ENCODE measurements around the gene TMED10. TPM values are rescaled to one million over a fixed set of nuclear protein-coding genes. Genes with fewer than 3 reads are reported as not detected.

The TMED10 gene
- total RNA-seq, 1 experiment from 2014 or later: 255 TPM

DNA sequence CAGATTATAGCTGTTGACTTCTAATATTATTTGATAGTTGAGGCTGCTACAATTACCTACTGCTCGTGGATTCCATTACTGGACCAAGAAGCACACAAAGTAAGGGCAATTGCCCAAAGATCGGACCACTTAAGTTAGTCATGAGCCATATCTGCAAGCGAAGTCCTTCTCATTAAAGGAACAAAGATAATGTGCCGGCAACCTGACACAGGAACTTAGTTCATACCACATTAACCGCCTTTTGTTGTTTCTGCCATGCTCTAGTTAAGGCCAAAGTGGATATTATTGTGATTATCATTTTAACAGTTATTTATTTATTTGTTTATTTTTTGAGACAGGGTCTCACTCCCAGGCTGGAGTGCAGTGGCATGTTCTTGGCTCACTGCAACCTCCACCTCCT is 38.1 kb upstream of the TMED10 start:
- CTCF ChIA-PET: no interaction called here
- TF ChIP-seq, protein P1, sequence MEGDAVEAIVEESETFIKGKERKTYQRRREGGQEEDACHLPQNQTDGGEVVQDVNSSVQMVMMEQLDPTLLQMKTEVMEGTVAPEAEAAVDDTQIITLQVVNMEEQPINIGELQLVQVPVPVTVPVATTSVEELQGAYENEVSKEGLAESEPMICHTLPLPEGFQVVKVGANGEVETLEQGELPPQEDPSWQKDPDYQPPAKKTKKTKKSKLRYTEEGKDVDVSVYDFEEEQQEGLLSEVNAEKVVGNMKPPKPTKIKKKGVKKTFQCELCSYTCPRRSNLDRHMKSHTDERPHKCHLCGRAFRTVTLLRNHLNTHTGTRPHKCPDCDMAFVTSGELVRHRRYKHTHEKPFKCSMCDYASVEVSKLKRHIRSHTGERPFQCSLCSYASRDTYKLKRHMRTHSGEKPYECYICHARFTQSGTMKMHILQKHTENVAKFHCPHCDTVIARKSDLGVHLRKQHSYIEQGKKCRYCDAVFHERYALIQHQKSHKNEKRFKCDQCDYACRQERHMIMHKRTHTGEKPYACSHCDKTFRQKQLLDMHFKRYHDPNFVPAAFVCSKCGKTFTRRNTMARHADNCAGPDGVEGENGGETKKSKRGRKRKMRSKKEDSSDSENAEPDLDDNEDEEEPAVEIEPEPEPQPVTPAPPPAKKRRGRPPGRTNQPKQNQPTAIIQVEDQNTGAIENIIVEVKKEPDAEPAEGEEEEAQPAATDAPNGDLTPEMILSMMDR (IDR thresholded peaks at IDR 0.05; ENCODE audit: insufficient read depth in 1 of 2, low read depth in 1 of 2, low read length in 1 of 2, severe bottlenecking in 1 of 2, unreplicated experiment in 1 of 2): no peak
- no peaks in the 10 kb centered on the region for H3K27me3 ChIP-seq (replicated peaks; ENCODE audit: control insufficient read depth, insufficient read depth, low read length)
- POLR2A ChIA-PET: no interaction called here
- Mint-ChIP-seq H3K27ac (ENCODE audit: unreplicated experiment) (no peak overlapping the region), H3K36me3 (ENCODE audit: insufficient read depth, unreplicated experiment) (no peaks in the 10 kb centered on the region), H3K4me3 (ENCODE audit: unreplicated experiment) (no peak overlapping the region), H3K4me1 (ENCODE audit: low read depth, unreplicated experiment) (no peaks in the 10 kb centered on the region), H3K27me3 (ENCODE audit: insufficient read depth, unreplicated experiment) (no peaks in the 10 kb centered on the region), H3K9me3 (ENCODE audit: unreplicated experiment) (no peaks in the 10 kb centered on the region)
- H3K9me3 ChIP-seq: no peaks in the 10 kb centered on the region
- no peaks in the 10 kb centered on the region for H3K36me3 ChIP-seq (ENCODE audit: control insufficient read depth, insufficient read depth, low read length)
- no peak overlapping the region for H3K4me3 ChIP-seq (ENCODE audit: low read depth, low read length)
- BruUV-seq (replicated peaks): no TSS peak
- H3K4me1 ChIP-seq: no peaks in the 10 kb centered on the region
- DNase-seq: no peak
- intact Hi-C loops (cut with micrococcal nuclease; ENCODE audit: unreplicated experiment): no loop called here

DNA sequence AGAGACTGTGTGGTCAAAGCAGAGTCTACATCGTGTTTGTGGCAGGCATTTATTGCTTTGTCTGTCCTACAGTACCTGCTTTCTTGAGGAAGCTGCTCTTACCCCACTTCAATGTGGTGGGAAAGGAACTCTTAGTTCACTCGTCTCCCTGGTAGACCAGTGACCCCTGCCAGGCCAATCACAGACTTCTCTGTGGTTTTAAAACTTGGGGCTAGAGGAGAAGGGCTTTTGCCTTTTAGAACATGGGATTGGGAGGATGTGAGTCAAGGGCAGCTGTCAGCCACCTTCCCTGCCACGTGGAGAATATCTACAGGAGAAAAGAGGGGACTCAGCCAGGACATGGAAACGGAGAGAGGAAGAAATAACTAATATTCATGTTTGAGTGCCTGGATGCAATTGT is 36.8 kb upstream of the TMED10 start:
- Histone ChIP-seq H3K4me3 (ENCODE audit: low read depth, low read length) (no peak overlapping the region), H3K4me1 (peaks cover 6% of the 10 kb centered on the region; the same call in 1 of the 2 replicates), H3K36me3 (ENCODE audit: control insufficient read depth, insufficient read depth, low read length) (no peaks in the 10 kb centered on the region), H3K9me3 (no peaks in the 10 kb centered on the region), H3K27me3 (replicated peaks; ENCODE audit: control insufficient read depth, insufficient read depth, low read length) (no peaks in the 10 kb centered on the region)
- CTCF ChIA-PET: no interaction called here
- Mint-ChIP-seq H3K36me3 (ENCODE audit: insufficient read depth, unreplicated experiment) (no peaks in the 10 kb centered on the region), H3K27ac (ENCODE audit: unreplicated experiment) (no peak overlapping the region), H3K4me1 (ENCODE audit: low read depth, unreplicated experiment) (peaks cover 7% of the 10 kb centered on the region), H3K27me3 (ENCODE audit: insufficient read depth, unreplicated experiment) (no peaks in the 10 kb centered on the region), H3K9me3 (ENCODE audit: unreplicated experiment) (no peaks in the 10 kb centered on the region), H3K4me3 (ENCODE audit: unreplicated experiment) (no peak overlapping the region)
- POLR2A ChIA-PET: no interaction called here
- intact Hi-C loops (cut with micrococcal nuclease; ENCODE audit: unreplicated experiment): no loop called here
- BruUV-seq (replicated peaks): no TSS peak
- DNase-seq: no peak
- TF ChIP-seq, protein P1 (IDR thresholded peaks at IDR 0.05; ENCODE audit: insufficient read depth in 1 of 2, low read depth in 1 of 2, low read length in 1 of 2, severe bottlenecking in 1 of 2, unreplicated experiment in 1 of 2): no peak

DNA sequence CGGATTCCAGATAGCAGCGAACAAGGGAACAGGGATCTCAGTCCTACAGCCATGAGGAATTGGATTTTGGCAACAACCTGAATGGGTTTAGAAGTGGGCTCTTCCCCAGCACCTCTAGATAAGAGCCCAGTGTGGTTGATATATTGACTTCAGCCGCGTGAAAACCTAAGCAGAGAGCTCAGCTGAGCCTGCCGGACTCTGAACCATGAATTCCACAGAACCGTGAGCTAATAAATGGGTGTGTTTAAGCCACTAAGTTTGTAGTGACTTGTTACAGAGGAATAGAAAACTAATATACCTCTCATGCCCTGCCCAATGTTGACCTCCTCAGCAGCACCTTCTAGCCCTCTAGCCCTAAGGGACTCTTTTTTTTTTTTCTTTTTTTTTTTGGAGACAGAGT is 32.4 kb upstream of the TMED10 start:
- H3K27me3 Mint-ChIP-seq (ENCODE audit: insufficient read depth, unreplicated experiment): no peaks in the 10 kb centered on the region
- Histone ChIP-seq H3K4me1 (peaks cover 6% of the 10 kb centered on the region; the same call in 1 of the 2 replicates), H3K27me3 (replicated peaks; ENCODE audit: control insufficient read depth, insufficient read depth, low read length) (no peaks in the 10 kb centered on the region), H3K9me3 (no peaks in the 10 kb centered on the region), H3K4me3 (ENCODE audit: low read depth, low read length) (no peak overlapping the region), H3K36me3 (ENCODE audit: control insufficient read depth, insufficient read depth, low read length) (no peaks in the 10 kb centered on the region)
- H3K4me3 Mint-ChIP-seq (ENCODE audit: unreplicated experiment): no peak overlapping the region
- ChIA-PET POLR2A (interaction anchor here (0.7 kb wide), 1 partner anchor 70 kb away, joined by 3 read pairs; the partner anchor contains the start of gene FOS), CTCF (interaction anchor here (0.9 kb wide), 1 partner anchor 30 kb away, joined by 3 read pairs; no protein-coding TSS in a partner anchor)
- no peaks in the 10 kb centered on the region for H3K9me3 Mint-ChIP-seq (ENCODE audit: unreplicated experiment)
- no peak overlapping the region for H3K27ac Mint-ChIP-seq (ENCODE audit: unreplicated experiment)
- peak in 1 of 2 experiments; percentile 41 for DNase-seq
- TF ChIP-seq, protein P1 (IDR thresholded peaks at IDR 0.05; ENCODE audit: insufficient read depth in 1 of 2, low read depth in 1 of 2, low read length in 1 of 2, severe bottlenecking in 1 of 2, unreplicated experiment in 1 of 2): no peak
- H3K36me3 Mint-ChIP-seq (ENCODE audit: insufficient read depth, unreplicated experiment): no peaks in the 10 kb centered on the region
- no TSS peak for BruUV-seq (replicated peaks)
- intact Hi-C loops (cut with micrococcal nuclease; ENCODE audit: unreplicated experiment): no loop called here
- peaks cover 14% of the 10 kb centered on the region for H3K4me1 Mint-ChIP-seq (ENCODE audit: low read depth, unreplicated experiment)
